HepG2 (cell line): ENCODE data around the gene FKTN. TPM values are rescaled to one million over a fixed set of nuclear protein-coding genes. Genes with fewer than 3 reads are reported as not detected.

ENCODE experiments used
- ATAC-seq: fragments of 200-7000 bp; cut with Tn5 transposase; 3 replicates; pipeline ENCODE4 v1.9.1; 2020; ENCODE audit warnings: mild to moderate bottlenecking, moderate library complexity
- BruUV-seq: library from RNA; stranded (reverse); fragments of 400-500 nt; replicated peaks from 2 replicates; lab custom pipeline; 2021; lab: Mats Ljungman, UMichigan
- CTCF ChIA-PET: fragments of 300-600 bp; formaldehyde crosslinking; extraction: SDS; loops from one replicate; lab custom pipeline; 2021; ENCODE audit warnings: low total read pairs, inconsistent platforms, low intra/inter-chr PET ratio; lab: Yijun Ruan, JAX
- POLR2A ChIA-PET: fragments of 350-600 bp; sonication (Branson Sonifier 250); formaldehyde crosslinking; loops from one replicate; lab custom pipeline; 2020; ENCODE audit warnings: antibody characterized with exemption, inconsistent platforms; lab: Yijun Ruan, JAX
- DNase-seq: peaks from one replicate; pipeline ENCODE4 v3.0.0-alpha.2; 2015; ENCODE audit warnings: low spot score
- FAIRE-seq: peaks from 3 replicates; lab custom pipeline; 2011; peaks lifted over from hg19 to GRCh38; lab: Jason Lieb, UNC
- H2AFZ ChIP-seq: one replicate; pipeline ENCODE4 v1.6.1; 2011; ENCODE audit warnings: low read length, inconsistent platforms
- H3K27ac ChIP-seq: fragments of 300-600 bp; 3 replicates; pipeline ENCODE4 v1.8.0; 2011; ENCODE audit warnings: mixed run types, mild to moderate bottlenecking, mixed read lengths, low read length, inconsistent platforms; ENCODE audit not compliant: insufficient read depth; ENCODE audit errors: extremely low read length
- H3K27me3 ChIP-seq, 2 experiments: fragments of 200-600 bp in 1 of 2; 2 replicates in 1 of 2; 3 replicates in 1 of 2; pipeline versions ENCODE4 v1.6.0 to v1.8.0; 2011; ENCODE audit warnings: low read length in 2 of 2, mild to moderate bottlenecking in 2 of 2, moderate library complexity in 2 of 2, inconsistent platforms in 1 of 2; ENCODE audit not compliant: insufficient read depth in 2 of 2, control insufficient read depth in 1 of 2
- H3K36me3 ChIP-seq, 2 experiments: fragments of 200-600 bp in 1 of 2; replicated peaks in 1 of 2; 2 replicates in 1 of 2; 3 replicates in 1 of 2; pipeline versions ENCODE4 v1.5.1 to v1.8.0; 2011; ENCODE audit warnings: low read length in 2 of 2, inconsistent platforms in 1 of 2; ENCODE audit not compliant: insufficient read depth in 2 of 2, control insufficient read depth in 1 of 2
- H3K4me1 ChIP-seq: 2 replicates; pipeline ENCODE4 v1.5.1; 2012; ENCODE audit warnings: low read length, inconsistent platforms; ENCODE audit not compliant: insufficient read depth
- H3K4me2 ChIP-seq: 2 replicates; pipeline ENCODE4 v1.6.0; 2011; ENCODE audit warnings: low read depth, low read length, inconsistent platforms
- H3K4me3 ChIP-seq, 3 experiments: fragments of 200-600 bp in 1 of 3; sonication (generic), shearing (Covaris generic) in 1 of 3; replicated peaks in 1 of 3; 2 replicates each; pipeline ENCODE4 v1.5.1; 2011 to 2016; ENCODE audit warnings: low read length in 3 of 3, inconsistent platforms in 2 of 3, low read depth in 2 of 3, mild to moderate bottlenecking in 2 of 3, control low read depth in 1 of 3, mixed read lengths in 1 of 3; ENCODE audit not compliant: insufficient read depth in 1 of 3
- H3K79me2 ChIP-seq: one replicate; pipeline ENCODE4 v1.6.1; 2011; ENCODE audit warnings: low read length, inconsistent platforms; ENCODE audit not compliant: insufficient read depth
- H3K9ac ChIP-seq: 2 replicates; pipeline ENCODE4 v1.6.0; 2011; ENCODE audit warnings: mild to moderate bottlenecking, low read depth, low read length, inconsistent platforms; ENCODE audit not compliant: insufficient read depth
- H3K9me3 ChIP-seq: 2 replicates; pipeline ENCODE4 v1.5.1; 2012; ENCODE audit warnings: mild to moderate bottlenecking, low read length
- H4K20me1 ChIP-seq: 2 replicates; pipeline ENCODE4 v1.6.0; 2011; ENCODE audit warnings: inconsistent platforms, mild to moderate bottlenecking, low read length, moderate library complexity; ENCODE audit not compliant: insufficient read depth
- ETS1 ChIP-seq: sonication (generic); formaldehyde crosslinking; IDR thresholded peaks from 2 replicates; pipeline ENCODE4 v1.4.0; 2020; ENCODE audit warnings: missing genetic modification reagents
- MAFK ChIP-seq, 2 experiments: IDR thresholded peaks in 1 of 2; conservative IDR thresholded peaks in 1 of 2; 2 replicates each; pipeline ENCODE4 v1.6.1; 2011; ENCODE audit warnings: improper control_type of control experiment in 2 of 2, low read length in 2 of 2
- NR2F6 ChIP-seq, 2 experiments: IDR thresholded peaks; 2 replicates each; pipeline ENCODE4 v1.6.1; 2016; ENCODE audit warnings: antibody characterized with exemption in 1 of 2, mild to moderate bottlenecking in 1 of 2
- NR3C1 ChIP-seq: sonication (generic); formaldehyde crosslinking; IDR thresholded peaks from 2 replicates; pipeline ENCODE4 v1.4.0; 2020; ENCODE audit warnings: missing genetic modification reagents
- SP1 ChIP-seq, 2 experiments: fragments of 450-650 bp in 1 of 2; sonication (generic) in 1 of 2; formaldehyde crosslinking in 1 of 2; IDR thresholded peaks; 2 replicates each; pipeline versions ENCODE4 v1.4.0 to v1.6.1; 2016 to 2020; ENCODE audit warnings: missing genetic modification reagents in 1 of 2
- SPEN ChIP-seq: sonication (generic); formaldehyde crosslinking; IDR thresholded peaks from 2 replicates; pipeline ENCODE4 v1.5.1; 2020; ENCODE audit warnings: low read depth, mild to moderate bottlenecking, missing genetic modification reagents
- TEAD3 ChIP-seq: optimal IDR thresholded peaks from 2 replicates; pipeline ENCODE3; 2016; ENCODE audit warnings: borderline replicate concordance
- ZNF773 ChIP-seq: sonication (generic); formaldehyde crosslinking; IDR thresholded peaks from 2 replicates; pipeline ENCODE4 v1.4.0; 2020; ENCODE audit warnings: missing genetic modification reagents, borderline replicate concordance
- in situ Hi-C: cut with HindIII; loops from 2 replicates; pipeline ENCODE4 v1.10.0; 2017; ENCODE audit warnings: low pct_unique_long_range_greater_than_20kb; ENCODE audit not compliant: extremely low pct_ligation_motif_present
- intact Hi-C: fragments of 100-400 bp; cut with micrococcal nuclease; formaldehyde crosslinking; loops from one replicate; pipeline ENCODE4 v1.10.0; 2022; ENCODE audit not compliant: unreplicated experiment
- polyA plus RNA-seq, 8 experiments: library from polyadenylated mRNA; depleted of rRNA in 3 of 8; stranded (reverse) in 7 of 8; unstranded in 1 of 8; fragments of >200 nt; fragmentation: Illumina TruSeq in 4 of 8; extraction: Trizol in 4 of 8; gene quantifications; 2 replicates each; pipeline versions ENCODE4 v1.2.1 to v1.2.3, GENCODE V29; 2011 to 2016; ENCODE audit warnings: low read depth in 4 of 8, missing spikeins in 1 of 8, mixed read lengths in 1 of 8; ENCODE audit not compliant: insufficient read depth in 1 of 8
- total RNA-seq, 5 experiments: library from RNA; depleted of rRNA; stranded (reverse); fragments of >200 nt; fragmentation: Illumina TruSeq; extraction: Trizol; gene quantifications; 2 replicates each; pipeline ENCODE4 v1.2.3, GENCODE V29; 2016; ENCODE audit warnings: low read depth in 1 of 5

The FKTN gene
- total and polyA plus RNA-seq, 2 of the 13 experiments (the other 11 are each of a cell fraction or from before 2014, with no cell fraction given), result 7.9 to 13.5 TPM

DNA sequence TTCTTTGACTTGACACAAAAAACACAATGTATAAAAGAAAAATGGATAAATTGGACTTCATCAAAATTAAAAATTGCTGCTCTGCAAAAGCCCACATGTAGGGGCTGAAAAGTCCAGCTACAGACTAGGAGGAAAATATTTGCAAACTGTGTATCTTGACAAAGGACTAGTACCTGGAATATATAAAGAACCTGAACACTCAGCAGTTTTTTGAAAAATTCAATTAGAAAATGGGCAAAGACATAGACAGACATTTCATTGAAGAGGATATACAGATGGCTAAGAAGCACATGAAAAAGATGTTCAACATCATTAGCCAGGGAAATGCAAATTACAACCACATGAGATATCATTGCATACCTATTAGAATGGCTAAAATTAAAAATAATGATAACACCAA is 85.9 kb downstream of the FKTN start:
- Histone ChIP-seq H3K4me1 (no peaks in the 10 kb centered on the region), H3K4me3 (no peak overlapping the region), H3K4me2 (no peak overlapping the region), H3K27ac (no peak overlapping the region), H2AFZ (no peak overlapping the region), H4K20me1 (no peaks in the 10 kb centered on the region), H3K36me3 (no peaks in the 10 kb centered on the region), H3K79me2 (no peaks in the 10 kb centered on the region), H3K9me3 (peaks cover 5% of the 10 kb centered on the region; the same call in 1 of the 2 replicates), H3K9ac (no peak overlapping the region), H3K27me3 (no peaks in the 10 kb centered on the region; a peak in 1 of 5 replicates)
- in situ Hi-C loops (no loop called here), intact Hi-C loops (no loop called here)
- DNase-seq (no peak), FAIRE-seq (no peak), ATAC-seq (no peak)
- no TSS peak for BruUV-seq
- TF ChIP-seq NR3C1 (no peak), TEAD3 (CRISPR knock-in tag) (no peak), SPEN (no peak), MAFK (conservative IDR thresholded peaks at IDR 0.05 in 1 of 2, IDR thresholded peaks at IDR 0.05 in 1 of 2; ENCODE audit: low read length in 2 of 2) (peak; percentile 30 to 51; a peak in 2 of 4 replicates), SP1 (IDR thresholded peaks at IDR 0.05) (no peak), SP1 (CRISPR knock-in tag; IDR thresholded peaks at IDR 0.05) (no peak), ZNF773 (CRISPR knock-in tag) (no peak), ETS1 (CRISPR knock-in tag) (no peak), NR2F6 (IDR thresholded peaks at IDR 0.05) (no peak), NR2F6 (CRISPR knock-in tag; IDR thresholded peaks at IDR 0.05) (no peak)
- POLR2A ChIA-PET, result no interaction called here
- CTCF ChIA-PET, result no interaction called here
